ENCODE measurements around the gene RFX7. TPM values are rescaled to one million over a fixed set of nuclear protein-coding genes. Genes with fewer than 3 reads are reported as not detected.

RFX7 gene
- total and polyA plus RNA-seq, 10 donors = 2.7 to 30.2 (median 20.9) TPM

GRCh38 chr15:56232058-56232457 is 11.6 kb downstream of the RFX7 start:
- Histone ChIP-seq H3K27me3 (replicated peaks in 1 of 7) (no peaks in the 10 kb centered on the region), H3K36me3 (peaks cover 0 to 79% (median 22%) of the 10 kb centered on the region in 6 donors), H3K9me3 (peaks cover 10 to 85% (median 77%) of the 10 kb centered on the region in 8 donors), H3K4me3 (no peak overlapping the region), H3K4me1 (peaks cover 0 to 16% (median 7%) of the 10 kb centered on the region in 6 donors), H3K27ac (no peak overlapping the region)
- no peak for DNase-seq
- TF ChIP-seq POLR2A (IDR thresholded peaks at IDR 0.05) = no peak
- intact Hi-C loops (cut with DNase I; ENCODE audit: low total_unique reads) = no loop called here
- WGBS, 5 donors = 96 to 100% (median 97%) methylated on average over 2 to 3 of the region's 3 CpGs

- Histone ChIP-seq H3K4me3 (no peak overlapping the region), H3K36me3 (peaks cover 0 to 65% (median 22%) of the 10 kb centered on the region in 6 donors), H3K27ac (no peak overlapping the region), H3K27me3 (replicated peaks in 1 of 7) (no peaks in the 10 kb centered on the region), H3K9me3 (peaks cover 10 to 83% (median 75%) of the 10 kb centered on the region in 8 donors), H3K4me1 (no peaks in the 10 kb centered on the region)
- intact Hi-C loops (cut with DNase I; ENCODE audit: low total_unique reads) = no loop called here
- DNase-seq = no peak
- TF ChIP-seq CTCF (IDR thresholded peaks at IDR 0.05 in 8 of 11, conservative IDR thresholded peaks at IDR 0.05 in 3 of 11) (no peak), POLR2A (IDR thresholded peaks at IDR 0.05) (no peak), POLR2AphosphoS5 (IDR thresholded peaks at IDR 0.05) (no peak)
Observed at GRCh38 chr15:56228854-56229253, 14.8 kb downstream of the RFX7 start.

- intact Hi-C loops (cut with DNase I; ENCODE audit: low total_unique reads) = no loop called here
Observed at GRCh38 chr15:56228352-56228751, 15.3 kb downstream of the RFX7 start.

GRCh38 chr15:56227780-56228179 is 15.9 kb downstream of the RFX7 start:
- intact Hi-C loops (cut with DNase I; ENCODE audit: low total_unique reads) = no loop called here
- peaks cover 10 to 83% (median 75%) of the 10 kb centered on the region in 8 donors for H3K9me3 ChIP-seq
- no peak overlapping the region for H3K27ac ChIP-seq
- H3K4me3 ChIP-seq = no peak overlapping the region
- DNase-seq = no peak
- WGBS, 5 donors = 88 to 96% (median 94%) methylated on average over 2 of the region's 2 CpGs
- peaks cover 0 to 63% (median 20%) of the 10 kb centered on the region in 6 donors for H3K36me3 ChIP-seq
- TF ChIP-seq POLR2A (IDR thresholded peaks at IDR 0.05) (no peak), POLR2AphosphoS5 (IDR thresholded peaks at IDR 0.05) (no peak), CTCF (IDR thresholded peaks at IDR 0.05 in 8 of 11, conservative IDR thresholded peaks at IDR 0.05 in 3 of 11) (no peak)
- no peaks in the 10 kb centered on the region for H3K27me3 ChIP-seq (replicated peaks in 1 of 7)
- H3K4me1 ChIP-seq = no peaks in the 10 kb centered on the region

More at GRCh38 chr15:56228352-56228751, 15.3 kb downstream of the RFX7 start:
- TF ChIP-seq CTCF (IDR thresholded peaks at IDR 0.05 in 8 of 11, conservative IDR thresholded peaks at IDR 0.05 in 3 of 11) (no peak), POLR2AphosphoS5 (IDR thresholded peaks at IDR 0.05) (no peak), POLR2A (IDR thresholded peaks at IDR 0.05) (no peak)
- Histone ChIP-seq H3K4me1 (no peaks in the 10 kb centered on the region), H3K27ac (no peak overlapping the region), H3K36me3 (peaks cover 0 to 63% (median 22%) of the 10 kb centered on the region in 6 donors), H3K4me3 (no peak overlapping the region), H3K9me3 (peaks cover 10 to 83% (median 75%) of the 10 kb centered on the region in 8 donors), H3K27me3 (replicated peaks in 1 of 7) (no peaks in the 10 kb centered on the region)
- no peak for DNase-seq

- WGBS, 5 donors = 77 to 98% (median 98%) methylated on average over 3 of the region's 3 CpGs
- DNase-seq = no peak
Observed at GRCh38 chr15:56227306-56227705, 16.4 kb downstream of the RFX7 start.

More at GRCh38 chr15:56227306-56227705, 16.4 kb downstream of the RFX7 start:
- intact Hi-C loops (cut with DNase I; ENCODE audit: low total_unique reads) = no loop called here
- H3K36me3 ChIP-seq = peaks cover 0 to 63% (median 17%) of the 10 kb centered on the region in 6 donors
- no peaks in the 10 kb centered on the region for H3K27me3 ChIP-seq (replicated peaks in 1 of 7)
- H3K4me3 ChIP-seq = no peak overlapping the region
- H3K4me1 ChIP-seq = no peaks in the 10 kb centered on the region
- no peak overlapping the region for H3K27ac ChIP-seq
- H3K9me3 ChIP-seq = peaks cover 9 to 83% (median 75%) of the 10 kb centered on the region in 8 donors
- TF ChIP-seq POLR2A (IDR thresholded peaks at IDR 0.05) (no peak), CTCF (IDR thresholded peaks at IDR 0.05 in 8 of 11, conservative IDR thresholded peaks at IDR 0.05 in 3 of 11) (no peak), POLR2AphosphoS5 (IDR thresholded peaks at IDR 0.05) (no peak)

Measured in spleen (tissue), 11 donors.